Measurements from ENCODE around the gene POU4F1. TPM values are rescaled to one million over a fixed set of nuclear protein-coding genes. Genes with fewer than 3 reads are reported as not detected.

POU4F1 gene
- total and polyA plus RNA-seq, 2 of the 13 experiments (the other 11 are each of a cell fraction or from before 2014, with no cell fraction given): 1.0 to 1.1 TPM

DNA sequence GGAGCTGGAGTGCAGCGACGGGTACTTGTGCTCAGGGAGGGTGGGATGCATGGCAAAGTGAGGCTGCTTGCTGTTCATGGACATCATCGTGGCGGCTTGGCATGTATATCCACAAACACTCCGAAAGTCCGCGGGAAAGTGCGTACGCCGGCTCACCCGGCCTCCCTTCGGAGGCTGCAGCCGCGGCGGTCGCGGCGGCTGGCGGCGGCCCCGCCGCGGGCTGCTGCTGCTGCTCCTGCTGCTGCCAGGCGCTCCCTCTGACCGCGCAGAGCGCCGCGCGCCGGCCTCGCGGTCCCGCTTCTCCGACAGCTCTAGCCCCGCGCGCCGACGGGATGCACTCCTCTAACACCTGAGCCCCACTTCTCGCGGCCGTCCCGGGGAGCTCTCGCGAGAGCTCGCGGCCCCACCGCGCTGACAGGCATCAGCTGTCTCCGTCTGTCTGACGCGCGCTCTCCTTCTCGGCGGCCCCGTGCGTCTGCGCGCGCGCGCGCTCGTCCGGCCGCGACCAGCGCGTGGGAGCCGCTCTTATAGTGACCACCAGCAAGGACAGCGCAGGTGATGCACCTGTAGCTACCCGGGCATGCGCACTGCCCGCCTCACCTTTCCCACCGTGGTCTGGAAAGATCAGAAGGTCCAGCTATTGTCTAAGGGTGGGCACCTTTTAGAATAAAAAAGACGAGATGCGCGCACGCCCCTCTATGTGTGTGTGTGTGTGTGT is at the start of gene POU4F1 (continued):
- TF ChIP-seq ZNF792 (CRISPR knock-in tag; IDR thresholded peaks at IDR 0.05): no peak
- 0 out of 2 replicates have a peak, but pooled peaks have one; percentile 35 for TF ChIP-seq ZNF788 (CRISPR knock-in tag; IDR thresholded peaks at IDR 0.05; ENCODE audit: borderline replicate concordance)
- peak in 1 of 2 experiments; percentile 49; a peak in 1 of 4 replicates for TF ChIP-seq POLR2A (IDR thresholded peaks at IDR 0.05; ENCODE audit: insufficient read depth in 1 of 2, low read depth in 2 of 2, low read length in 2 of 2)
- TF ChIP-seq HMGA1 (CRISPR knock-in tag; conservative IDR thresholded peaks at IDR 0.05): no peak
- TF ChIP-seq ZNF3 (CRISPR knock-in tag; IDR thresholded peaks at IDR 0.05): no peak
- TF ChIP-seq, protein P1, sequence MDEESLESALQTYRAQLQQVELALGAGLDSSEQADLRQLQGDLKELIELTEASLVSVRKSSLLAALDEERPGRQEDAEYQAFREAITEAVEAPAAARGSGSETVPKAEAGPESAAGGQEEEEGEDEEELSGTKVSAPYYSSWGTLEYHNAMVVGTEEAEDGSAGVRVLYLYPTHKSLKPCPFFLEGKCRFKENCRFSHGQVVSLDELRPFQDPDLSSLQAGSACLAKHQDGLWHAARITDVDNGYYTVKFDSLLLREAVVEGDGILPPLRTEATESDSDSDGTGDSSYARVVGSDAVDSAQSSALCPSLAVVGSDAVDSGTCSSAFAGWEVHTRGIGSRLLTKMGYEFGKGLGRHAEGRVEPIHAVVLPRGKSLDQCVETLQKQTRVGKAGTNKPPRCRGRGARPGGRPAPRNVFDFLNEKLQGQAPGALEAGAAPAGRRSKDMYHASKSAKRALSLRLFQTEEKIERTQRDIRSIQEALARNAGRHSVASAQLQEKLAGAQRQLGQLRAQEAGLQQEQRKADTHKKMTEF (CRISPR knock-in tag; IDR thresholded peaks at IDR 0.05): peak; percentile 53; the same call in 1 of the 2 replicates
- TF ChIP-seq, protein P2, sequence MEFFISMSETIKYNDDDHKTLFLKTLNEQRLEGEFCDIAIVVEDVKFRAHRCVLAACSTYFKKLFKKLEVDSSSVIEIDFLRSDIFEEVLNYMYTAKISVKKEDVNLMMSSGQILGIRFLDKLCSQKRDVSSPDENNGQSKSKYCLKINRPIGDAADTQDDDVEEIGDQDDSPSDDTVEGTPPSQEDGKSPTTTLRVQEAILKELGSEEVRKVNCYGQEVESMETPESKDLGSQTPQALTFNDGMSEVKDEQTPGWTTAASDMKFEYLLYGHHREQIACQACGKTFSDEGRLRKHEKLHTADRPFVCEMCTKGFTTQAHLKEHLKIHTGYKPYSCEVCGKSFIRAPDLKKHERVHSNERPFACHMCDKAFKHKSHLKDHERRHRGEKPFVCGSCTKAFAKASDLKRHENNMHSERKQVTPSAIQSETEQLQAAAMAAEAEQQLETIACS (CRISPR knock-in tag; IDR thresholded peaks at IDR 0.05): peak; percentile 90
- peak; percentile 52; the same call in 1 of the 2 replicates for TF ChIP-seq RBFOX2 (IDR thresholded peaks at IDR 0.05; ENCODE audit: low read depth, low read length)
- TF ChIP-seq ZMAT3 (CRISPR knock-in tag; conservative IDR thresholded peaks at IDR 0.05): peak; percentile 86
- TF ChIP-seq, protein P3, sequence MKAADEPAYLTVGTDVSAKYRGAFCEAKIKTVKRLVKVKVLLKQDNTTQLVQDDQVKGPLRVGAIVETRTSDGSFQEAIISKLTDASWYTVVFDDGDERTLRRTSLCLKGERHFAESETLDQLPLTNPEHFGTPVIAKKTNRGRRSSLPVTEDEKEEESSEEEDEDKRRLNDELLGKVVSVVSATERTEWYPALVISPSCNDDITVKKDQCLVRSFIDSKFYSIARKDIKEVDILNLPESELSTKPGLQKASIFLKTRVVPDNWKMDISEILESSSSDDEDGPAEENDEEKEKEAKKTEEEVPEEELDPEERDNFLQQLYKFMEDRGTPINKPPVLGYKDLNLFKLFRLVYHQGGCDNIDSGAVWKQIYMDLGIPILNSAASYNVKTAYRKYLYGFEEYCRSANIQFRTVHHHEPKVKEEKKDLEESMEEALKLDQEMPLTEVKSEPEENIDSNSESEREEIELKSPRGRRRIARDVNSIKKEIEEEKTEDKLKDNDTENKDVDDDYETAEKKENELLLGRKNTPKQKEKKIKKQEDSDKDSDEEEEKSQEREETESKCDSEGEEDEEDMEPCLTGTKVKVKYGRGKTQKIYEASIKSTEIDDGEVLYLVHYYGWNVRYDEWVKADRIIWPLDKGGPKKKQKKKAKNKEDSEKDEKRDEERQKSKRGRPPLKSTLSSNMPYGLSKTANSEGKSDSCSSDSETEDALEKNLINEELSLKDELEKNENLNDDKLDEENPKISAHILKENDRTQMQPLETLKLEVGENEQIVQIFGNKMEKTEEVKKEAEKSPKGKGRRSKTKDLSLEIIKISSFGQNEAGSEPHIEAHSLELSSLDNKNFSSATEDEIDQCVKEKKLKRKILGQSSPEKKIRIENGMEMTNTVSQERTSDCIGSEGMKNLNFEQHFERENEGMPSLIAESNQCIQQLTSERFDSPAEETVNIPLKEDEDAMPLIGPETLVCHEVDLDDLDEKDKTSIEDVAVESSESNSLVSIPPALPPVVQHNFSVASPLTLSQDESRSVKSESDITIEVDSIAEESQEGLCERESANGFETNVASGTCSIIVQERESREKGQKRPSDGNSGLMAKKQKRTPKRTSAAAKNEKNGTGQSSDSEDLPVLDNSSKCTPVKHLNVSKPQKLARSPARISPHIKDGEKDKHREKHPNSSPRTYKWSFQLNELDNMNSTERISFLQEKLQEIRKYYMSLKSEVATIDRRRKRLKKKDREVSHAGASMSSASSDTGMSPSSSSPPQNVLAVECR (CRISPR knock-in tag; IDR thresholded peaks at IDR 0.05; ENCODE audit: borderline replicate concordance): peak; percentile 48; the same call in 1 of the 2 replicates
- TF ChIP-seq, protein P4, sequence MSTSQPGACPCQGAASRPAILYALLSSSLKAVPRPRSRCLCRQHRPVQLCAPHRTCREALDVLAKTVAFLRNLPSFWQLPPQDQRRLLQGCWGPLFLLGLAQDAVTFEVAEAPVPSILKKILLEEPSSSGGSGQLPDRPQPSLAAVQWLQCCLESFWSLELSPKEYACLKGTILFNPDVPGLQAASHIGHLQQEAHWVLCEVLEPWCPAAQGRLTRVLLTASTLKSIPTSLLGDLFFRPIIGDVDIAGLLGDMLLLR (CRISPR knock-in tag; IDR thresholded peaks at IDR 0.05): peak; percentile 37; the same call in 1 of the 2 replicates
- no peak for TF ChIP-seq ZNF773 (CRISPR knock-in tag; IDR thresholded peaks at IDR 0.05; ENCODE audit: borderline replicate concordance)
- no peak for TF ChIP-seq NONO (IDR thresholded peaks at IDR 0.05)
- 0 out of 2 replicates have a peak, but pooled peaks have one; percentile 40 for TF ChIP-seq NONO (CRISPR knock-in tag; conservative IDR thresholded peaks at IDR 0.05)
- peak; percentile 83 for TF ChIP-seq RFX5 (IDR thresholded peaks at IDR 0.05; ENCODE audit: low read depth, low read length)
- TF ChIP-seq ZNF746 (CRISPR knock-in tag; IDR thresholded peaks at IDR 0.05): no peak; the same call in 1 of the 2 replicates
- TF ChIP-seq MTF1 (CRISPR knock-in tag; IDR thresholded peaks at IDR 0.05): no peak
- TF ChIP-seq ZNF709 (CRISPR knock-in tag; IDR thresholded peaks at IDR 0.05): no peak
- TF ChIP-seq CHCHD3 (CRISPR knock-in tag; IDR thresholded peaks at IDR 0.05): no peak
- no peak for TF ChIP-seq ZZZ3 (CRISPR knock-in tag; IDR thresholded peaks at IDR 0.05; ENCODE audit: borderline replicate concordance)
